Right renal cortex interstitium (tissue), 3 donors: ENCODE results near the gene UBE2J2. TPM values are rescaled to one million over a fixed set of nuclear protein-coding genes. Genes with fewer than 3 reads are reported as not detected.

Experiments
- DNase-seq, 3 donors: peaks; one replicate each; pipeline ENCODE4 v3.0.0-alpha.2; 2013; ENCODE audit warnings: low read depth in 3 of 3, low spot score in 2 of 3
- polyA plus RNA-seq, 3 donors: library from polyadenylated mRNA; unstranded; fragments of 120-200 nt; gene quantifications; one replicate each; pipeline ENCODE4 v1.2.1, GENCODE V29; 2013; ENCODE audit not compliant: insufficient read length in 3 of 3

UBE2J2 gene
- polyA plus RNA-seq, 3 donors, result 40.5 to 42.7 (median 42.1) TPM

DNA sequence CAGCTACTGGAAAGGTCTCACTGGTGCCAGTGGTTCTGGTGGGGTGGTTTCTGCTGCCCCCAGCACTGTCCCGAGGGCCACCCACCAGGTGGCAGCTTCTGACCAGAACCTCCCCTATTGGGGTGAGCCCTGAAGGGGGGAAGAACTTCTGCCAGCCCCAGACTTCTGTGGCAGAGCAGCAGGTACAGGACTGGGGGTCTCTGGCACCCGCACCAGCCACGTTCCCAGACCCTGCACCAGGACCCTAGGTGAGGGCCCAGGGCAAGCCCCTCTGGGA lies 36.4 kb upstream of the UBE2J2 start:
- DNase-seq, result no peak

DNA sequence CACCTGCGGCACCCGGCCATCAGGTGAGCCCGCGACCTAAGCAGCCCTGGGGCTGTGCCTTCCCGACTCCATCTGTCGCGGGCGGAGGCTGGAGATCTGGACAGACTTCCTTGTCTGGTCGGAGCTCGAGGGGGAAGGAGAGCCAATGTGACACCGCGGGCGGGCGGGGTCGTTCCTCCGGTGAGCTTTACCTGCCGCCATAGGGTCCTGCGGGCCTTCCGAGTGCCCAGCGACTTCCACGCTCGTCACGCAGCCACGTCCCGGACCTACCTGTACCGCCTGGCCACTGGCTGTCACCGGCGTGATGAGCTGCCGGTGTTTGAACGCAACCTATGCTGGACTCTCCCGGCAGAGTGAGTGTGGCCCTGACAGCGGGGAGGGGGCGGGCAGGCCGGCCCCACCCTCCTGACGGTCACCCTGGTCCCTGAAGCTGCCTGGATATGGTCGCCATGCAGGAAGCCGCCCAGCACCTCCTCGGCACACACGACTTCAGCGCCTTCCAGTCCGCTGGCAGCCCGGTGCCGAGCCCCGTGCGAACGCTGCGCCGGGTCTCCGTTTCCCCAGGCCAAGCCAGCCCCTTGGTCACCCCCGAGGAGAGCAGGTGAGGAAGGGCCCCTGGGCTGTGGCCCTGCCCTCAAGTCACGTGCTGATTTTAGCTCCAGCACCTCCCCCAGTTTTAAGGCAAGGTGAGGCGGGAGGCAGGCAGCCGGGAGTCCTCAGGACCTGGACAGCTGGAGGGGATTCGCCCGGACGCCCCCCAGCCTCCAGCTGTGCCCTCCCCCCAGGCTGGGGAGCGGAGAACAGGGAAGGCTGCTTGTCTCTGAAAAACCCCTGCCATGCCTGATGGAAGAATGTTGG lies 35.8 kb upstream of the UBE2J2 start:
- no peak for DNase-seq

DNA sequence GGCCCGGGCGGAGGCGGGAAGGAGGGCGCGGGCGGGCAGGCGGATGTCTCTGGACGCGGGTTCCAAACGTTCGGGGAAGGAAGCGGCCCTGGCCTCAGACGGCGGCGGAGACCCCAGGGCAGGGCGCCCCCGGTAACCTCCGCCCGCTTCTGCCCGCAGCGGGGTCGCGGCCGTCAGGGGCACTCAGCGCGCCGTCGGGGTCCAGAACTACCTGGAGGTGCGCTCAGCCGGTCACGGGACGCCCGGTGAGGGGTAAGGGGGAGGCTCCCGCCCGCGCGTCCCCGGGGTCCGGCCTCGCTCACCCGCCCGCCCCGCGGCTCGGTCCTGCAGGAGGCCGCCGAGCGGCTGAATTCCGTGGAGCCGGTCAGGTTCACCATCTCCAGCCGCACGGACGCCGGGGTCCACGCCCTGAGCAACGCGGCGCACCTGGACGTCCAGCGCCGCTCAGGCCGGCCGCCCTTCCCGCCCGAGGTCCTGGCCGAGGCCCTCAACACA lies 35.1 kb upstream of the UBE2J2 start:
- no peak for DNase-seq

DNA sequence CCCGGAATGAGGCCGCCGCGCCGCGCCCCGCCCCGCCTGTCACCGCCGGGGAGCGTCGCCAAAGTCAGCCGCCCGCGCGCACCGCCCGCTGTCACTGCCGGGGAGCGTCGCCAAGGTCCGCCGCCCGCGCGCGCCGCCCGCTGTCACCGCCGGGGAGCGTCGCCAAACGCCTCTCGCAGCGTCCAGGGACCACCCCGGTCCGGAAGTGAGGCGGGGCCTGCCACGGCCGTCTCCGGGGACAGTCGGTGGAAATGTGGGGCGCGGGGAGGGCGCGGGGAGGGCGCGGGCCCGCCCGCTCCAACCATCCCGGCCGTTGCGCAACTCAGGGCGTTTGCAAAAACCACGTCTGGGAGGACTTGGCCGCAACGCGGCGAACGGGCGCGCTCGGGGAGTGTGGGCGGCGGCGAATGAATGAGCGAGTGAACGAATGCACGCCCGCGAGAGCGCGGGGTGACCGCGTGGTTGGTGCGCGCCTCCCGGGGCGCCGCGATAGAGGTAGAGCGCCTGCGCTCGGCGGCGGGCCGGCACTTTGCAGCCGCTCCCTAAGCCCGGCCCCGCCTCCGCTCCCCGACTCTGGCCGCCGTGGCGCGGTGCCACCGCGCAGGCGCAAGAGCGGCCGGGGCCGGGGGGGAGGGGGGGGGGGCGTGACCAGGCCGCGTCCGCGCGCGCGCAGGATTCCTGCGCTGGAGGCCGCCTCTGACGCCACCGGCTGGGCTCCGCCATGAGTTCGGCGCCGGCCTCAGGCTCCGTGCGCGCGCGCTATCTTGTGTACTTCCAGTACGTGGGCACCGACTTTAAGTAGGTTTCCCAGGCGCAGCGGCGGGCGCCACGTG lies 34.5 kb upstream of the UBE2J2 start, which contains the start of the genes ACAP3 and PUSL1:
Gene ACAP3 (minus strand): TSS at position 8 of the 833 bp plus-strand sequence. CDS start 115 bp downstream, outside the sequence.
Gene PUSL1 (plus strand): TSS at position 675 of the 833 bp plus-strand sequence. CDS start 47 bp downstream, at position 722.
- peak; percentile 72 to 81 (median 80) for DNase-seq

DNA sequence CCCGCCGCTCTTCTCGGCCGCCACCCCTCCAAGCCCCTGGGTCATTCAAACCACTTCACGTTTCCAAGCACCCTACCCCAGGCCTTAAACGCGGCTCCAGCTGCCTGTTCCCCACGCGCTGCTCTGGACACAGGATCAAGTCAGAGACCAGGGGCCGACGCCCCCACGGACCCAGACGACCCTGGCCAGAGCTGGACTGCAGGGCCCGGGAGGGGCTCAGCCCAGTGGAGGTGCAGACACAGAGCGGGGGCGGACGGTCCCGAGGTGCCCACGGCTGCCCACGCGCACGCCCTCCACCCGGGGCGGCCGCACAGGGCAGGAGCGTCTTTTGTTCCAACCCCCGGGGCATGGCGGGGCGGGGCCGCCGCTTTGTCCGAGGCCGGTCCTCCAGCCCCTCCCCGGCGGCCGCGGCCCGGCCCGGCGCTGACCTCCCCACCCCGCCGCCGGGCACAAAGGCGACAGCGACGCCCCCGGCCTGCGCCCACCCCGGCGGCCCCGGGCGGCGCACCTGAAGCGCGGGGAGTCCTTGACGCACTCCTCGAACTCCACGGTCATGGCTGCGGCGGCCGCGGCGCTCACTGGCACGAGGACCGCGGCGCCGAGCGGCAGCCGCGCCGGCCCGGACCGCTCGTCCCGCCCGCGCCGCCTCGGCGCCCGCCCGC lies 33.7 kb upstream of the UBE2J2 start:
- no peak for DNase-seq

DNA sequence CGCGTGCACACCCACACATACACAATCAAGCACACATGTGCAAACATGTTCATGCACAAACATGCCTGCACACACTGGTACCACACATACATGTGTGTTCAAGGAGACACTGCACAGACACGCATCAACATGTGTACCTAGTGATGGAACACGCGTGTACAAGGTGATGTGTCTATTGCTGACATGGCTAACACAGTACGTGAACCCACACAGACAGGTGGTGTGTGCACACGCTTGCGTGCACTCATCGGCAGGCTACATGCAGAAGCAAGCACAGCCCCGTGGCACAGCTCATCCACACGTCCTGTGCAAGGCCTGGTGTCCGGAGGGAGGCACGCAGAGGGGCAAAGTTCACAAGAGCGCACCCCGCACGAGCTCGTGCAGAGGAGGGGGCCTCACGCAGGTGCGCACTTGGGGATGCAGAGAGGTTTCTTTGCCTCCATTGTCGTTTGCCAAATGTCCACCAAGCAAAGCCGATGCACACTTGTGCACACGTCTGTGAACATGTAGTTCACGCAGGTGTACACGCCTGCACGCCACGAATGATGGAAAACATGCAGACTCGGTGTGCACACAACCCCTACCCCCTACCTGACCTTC lies 33.1 kb upstream of the UBE2J2 start:
- no peak for DNase-seq

DNA sequence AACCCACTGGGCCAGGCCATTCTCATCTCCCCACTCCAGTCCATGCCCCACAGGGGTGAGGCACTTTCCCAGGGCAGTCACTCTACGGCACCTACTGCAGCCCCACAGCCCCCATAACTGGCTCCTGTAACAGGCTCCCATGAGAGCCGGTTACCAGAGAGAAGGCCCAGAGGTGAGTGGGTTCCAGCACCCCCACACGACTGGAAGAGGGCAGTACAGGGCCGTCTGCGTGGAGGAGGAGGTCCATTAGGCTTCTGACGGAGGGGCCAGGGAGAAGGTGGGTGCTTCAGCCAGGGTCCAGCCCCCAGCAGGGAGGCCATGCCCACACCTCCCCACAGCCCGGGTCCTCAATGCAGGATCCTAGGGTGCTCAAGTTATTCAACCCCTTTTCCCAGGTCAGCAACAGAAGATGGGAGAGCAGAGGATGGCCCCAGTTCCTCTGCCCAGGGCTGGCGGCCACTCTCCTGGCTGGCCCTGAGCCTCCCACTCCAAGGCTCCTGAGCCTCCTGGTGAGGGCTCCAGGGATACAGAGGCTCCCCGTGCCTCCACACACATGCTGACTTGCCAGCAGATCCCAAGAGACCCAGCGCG lies 32.5 kb upstream of the UBE2J2 start:
- DNase-seq, result no peak

DNA sequence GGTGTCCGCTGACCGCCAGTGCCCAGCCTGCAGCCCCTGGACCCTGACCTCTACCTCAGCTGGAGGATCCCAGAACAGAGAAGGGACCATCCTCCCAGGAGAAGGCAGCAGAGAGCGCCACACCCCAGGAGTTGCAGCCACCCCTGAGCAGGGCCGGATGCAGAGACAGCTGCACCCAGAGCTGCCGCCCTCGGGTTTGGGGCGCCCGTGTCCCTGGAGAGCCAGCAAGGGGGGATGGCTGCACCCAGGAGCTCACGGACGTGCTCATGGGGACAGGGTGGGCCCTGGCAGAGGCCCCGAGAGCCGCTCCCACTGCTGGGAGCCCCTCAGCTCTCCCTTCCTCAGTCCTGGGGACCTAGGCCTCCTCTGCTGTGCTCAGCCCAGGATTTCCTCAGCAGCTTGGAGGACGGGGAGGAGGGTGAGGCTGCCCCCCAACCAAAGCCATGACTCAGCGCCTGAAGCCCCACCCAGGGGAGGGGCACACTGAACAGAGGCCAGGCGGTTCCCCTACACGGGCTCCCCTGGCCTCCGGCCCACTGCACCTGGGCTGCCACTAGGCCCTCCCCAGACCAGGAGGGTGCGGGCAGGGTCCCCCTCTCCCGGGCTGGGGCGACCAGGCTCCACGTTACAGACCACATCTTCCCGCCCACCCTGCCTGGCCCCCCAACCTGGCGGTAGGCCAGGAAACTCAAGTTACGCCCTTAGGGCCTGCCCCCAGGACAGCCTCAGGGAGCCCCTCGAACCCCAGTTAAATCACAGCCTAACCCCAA lies 31.8 kb upstream of the UBE2J2 start:
- no peak for DNase-seq

DNA sequence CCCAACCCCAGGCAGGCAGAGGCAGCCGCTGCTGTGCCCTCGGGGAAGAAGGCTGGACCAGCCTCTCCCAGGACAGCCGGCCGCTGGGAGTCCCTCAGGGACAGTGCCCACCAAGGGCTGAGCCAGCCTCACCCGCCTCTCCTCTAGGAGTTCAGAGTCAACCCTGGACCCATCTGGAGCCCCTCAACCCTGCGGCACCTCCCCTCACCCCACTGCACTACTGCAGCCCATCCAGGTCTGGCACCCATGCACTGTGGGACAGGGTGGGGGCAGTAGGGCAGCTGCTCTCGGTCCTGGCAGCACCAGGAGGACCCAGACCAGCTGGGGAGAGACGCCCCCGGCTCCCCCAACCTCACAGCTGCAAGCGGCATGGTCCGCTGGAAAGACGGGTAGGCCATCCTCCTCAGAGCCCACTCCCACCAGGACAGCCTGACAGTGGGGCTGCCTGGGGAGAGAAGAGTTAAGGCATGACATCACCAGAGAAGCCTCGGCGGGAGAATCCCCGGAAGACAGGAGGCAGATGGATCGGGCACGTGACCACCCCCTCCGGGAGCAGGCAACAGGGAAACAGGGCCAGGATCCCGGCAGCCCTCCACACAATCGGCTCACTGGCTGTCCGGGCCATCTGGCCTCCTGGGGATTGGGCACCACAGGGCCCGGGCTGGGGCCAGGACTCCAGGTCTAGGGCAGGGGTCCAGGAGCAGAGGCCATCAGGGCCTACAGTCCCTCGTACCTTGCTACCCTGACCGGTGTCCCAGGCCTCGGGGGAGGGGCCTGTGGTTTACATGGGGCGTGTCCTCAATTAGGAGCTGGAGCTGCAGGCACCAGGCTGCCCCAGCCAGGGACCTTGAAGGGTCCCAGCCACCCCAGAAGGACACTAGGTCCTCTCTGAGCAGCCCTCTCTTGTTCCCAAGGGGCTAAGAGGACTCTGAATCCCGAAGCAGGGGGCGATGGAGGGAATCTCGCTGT lies 31.0 kb upstream of the UBE2J2 start:
- peak in 2 of 3 donors; percentile 39 to 52 for DNase-seq

DNA sequence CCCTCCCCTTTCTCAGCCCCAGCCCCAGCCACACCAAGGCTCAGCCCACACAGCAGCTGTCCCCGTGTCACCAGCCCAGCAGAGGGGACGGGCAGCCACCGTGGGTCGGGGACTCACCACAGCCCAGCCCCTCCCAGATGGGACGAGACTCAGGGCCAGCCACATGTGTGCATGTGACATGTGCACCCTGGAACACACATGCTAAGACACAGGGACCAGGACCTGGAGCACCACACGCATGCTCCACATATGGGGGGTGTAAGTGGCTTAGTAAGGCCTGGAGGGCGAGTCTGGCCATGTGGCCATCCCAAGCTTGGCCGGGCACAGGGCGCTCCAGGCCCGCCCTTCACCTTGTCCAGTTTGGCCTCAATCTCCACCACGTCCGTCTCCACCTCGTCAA lies 30.1 kb upstream of the UBE2J2 start:
- DNase-seq, result no peak

DNA sequence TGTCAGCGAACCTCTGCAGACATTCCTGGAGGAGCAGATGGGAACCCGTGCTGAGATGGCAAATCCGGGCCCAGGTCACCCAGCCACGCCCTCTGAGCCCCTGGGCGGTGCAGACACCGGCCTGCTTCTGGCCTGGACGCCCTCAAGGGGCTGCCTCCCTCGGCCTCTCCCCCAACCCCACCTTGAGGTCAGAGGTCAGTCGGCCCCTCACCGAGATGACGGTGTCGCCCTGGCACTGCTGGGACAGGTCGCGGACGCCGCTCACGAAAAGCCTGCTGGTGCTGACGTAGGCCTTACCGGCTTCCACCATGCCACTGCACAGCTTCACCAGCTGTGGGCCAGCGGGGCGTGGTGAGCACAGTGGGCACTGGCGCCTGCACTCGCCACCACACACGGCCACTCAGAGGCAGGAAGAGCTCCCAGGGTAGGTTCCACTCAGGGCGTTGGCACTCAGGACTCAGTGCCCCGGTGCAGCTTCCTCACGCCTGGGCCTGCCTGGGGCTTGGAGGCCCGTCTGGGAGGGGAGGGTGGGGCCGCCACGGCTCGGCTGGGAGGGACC lies 29.4 kb upstream of the UBE2J2 start:
- no peak for DNase-seq

DNA sequence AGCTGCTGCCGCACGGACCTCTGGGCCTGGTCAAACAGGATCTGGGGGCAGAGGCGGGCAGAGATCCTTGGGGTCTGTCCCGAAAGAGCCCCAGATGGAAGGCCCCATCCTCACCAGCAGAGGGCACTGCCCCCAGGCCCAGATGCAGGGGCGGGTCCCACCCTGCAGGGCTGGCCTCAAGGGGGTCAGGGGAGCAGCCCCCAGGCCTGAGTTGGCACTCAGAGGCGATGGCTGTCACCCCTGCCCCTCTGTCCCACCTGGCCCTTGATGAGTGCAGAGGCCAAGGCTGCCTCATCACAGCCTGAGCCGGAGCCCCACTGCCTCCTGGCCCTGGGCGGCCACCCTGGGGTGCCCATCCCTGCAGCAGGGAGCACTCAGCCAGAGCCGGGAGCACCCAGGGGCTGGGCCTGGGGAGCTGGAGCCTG lies 28.4 kb upstream of the UBE2J2 start:
- no peak for DNase-seq

DNA sequence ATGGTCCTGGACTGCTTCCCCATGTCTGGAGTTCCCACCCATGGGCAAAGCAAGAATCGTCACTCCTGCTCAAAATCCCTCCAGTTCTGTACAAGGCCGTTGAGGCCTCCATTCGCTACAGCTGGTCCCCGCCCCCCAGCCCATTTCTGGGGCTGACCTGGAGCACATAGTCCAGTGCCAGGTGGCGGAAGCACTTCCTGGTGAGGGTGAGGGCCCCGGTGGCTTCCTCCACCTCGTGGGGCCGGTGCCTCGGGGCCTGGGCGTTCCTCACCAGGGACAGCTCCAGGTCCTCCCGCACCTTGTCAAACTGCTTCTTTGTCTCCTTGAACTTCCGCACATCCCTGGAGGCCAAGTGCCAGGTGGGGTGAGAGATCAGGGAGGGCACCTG lies 26.7 kb upstream of the UBE2J2 start:
- DNase-seq, result no peak

DNA sequence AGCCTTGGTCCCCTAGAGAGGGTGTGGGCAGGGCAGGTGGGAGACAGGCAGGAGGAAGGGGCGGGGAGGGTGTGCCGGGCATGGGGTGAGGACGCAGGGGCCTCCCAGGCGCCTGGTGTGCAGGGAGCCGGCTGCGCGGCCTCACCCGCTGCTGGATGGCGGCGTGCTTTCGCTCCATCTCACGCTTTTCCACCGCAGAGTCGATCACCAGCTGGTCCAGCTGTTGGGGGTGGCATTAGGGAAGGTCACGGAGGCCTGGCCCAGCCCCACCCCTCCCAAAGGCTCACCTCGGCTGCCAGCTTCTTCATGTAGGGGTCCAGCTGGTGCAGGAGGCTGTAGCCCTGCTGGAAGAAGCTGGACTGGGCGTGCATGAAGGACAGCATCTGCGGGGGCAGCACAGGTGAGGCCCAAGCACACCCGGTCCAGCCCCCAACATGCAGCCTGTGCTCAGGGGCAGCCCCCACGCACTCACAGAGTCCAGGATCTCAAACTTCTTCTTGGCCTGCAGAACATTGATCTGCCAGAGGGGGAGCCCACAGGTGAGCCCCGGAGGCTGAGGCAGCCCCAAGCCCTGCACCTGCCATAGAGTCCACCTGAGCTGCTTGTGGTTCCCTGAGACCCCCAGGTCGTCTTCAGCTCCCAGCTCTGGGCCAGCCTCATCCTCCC lies 26.2 kb upstream of the UBE2J2 start:
- no peak for DNase-seq

DNA sequence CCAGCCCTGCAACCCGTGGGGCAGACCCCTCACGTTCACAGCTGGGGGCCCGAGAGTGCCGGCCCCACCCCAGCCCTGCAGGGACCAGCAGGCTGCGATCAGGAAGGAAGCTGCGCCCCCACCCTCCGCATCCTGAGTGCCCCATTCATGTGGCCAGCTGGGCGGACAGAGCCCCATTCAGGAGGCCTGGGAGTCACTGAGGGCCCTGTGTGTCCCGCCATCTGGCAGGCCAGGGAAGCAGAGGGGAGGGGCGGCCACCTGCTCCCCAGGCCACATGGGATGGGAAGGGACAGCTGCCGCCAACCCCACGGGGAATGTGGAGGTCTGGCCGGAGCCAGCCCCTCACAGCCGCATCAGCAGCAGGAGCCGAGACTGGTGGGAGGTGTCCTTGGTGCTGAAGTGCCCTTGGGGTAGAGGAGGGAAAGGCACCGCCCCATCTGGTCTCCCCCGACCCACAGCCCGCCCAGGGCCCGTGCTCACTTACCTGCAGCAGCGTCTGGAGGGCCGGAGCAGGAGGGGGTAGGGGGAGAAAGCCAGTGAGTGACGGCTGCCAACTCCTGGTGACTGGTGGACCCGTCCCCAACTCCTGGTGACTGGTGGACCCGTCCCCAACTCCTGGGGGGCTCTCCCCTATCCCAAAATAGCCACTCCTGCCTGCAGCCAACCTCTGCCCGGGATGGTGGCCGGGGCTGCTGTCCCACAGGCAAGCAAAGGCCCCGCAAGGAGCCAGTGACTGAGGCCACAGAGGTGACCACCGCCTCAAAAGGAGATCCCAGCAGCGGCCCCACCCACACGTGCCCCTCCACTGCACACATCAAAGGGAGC lies 25.4 kb upstream of the UBE2J2 start:
- DNase-seq, result no peak

DNA sequence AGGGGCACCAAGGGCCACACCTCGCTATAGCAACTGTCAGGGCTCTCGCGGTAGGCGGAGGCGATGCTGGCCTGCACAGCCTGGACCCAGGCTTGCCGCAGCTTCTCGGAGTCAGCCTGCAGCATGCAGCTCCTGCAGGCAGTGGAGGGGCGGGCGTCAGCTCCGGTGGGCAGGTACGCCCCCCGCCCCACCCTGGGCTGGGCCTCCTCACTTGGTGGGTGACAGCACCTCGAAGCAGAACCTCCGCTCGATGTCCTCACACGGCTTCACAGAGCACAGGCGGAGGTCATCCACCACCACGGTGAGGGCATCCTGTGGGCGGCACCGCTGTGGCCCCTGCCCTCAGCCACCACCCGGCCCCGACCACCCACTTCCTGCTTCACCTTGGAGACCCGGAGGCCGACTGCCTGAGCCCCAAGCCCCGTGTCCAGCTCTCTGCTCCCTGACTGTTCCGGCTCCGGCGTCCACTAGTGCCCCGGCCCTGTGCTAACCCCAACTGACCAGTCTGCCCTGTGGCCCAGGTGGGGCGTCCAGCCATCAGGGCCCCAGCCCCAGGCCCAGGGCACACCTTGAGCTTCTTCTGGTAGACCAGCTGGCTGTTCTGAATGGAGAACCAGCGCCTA lies 24.3 kb upstream of the UBE2J2 start:
- DNase-seq, result no peak
